Measurements from ENCODE around the gene FAM227A.

Gene FAM227A

DNA sequence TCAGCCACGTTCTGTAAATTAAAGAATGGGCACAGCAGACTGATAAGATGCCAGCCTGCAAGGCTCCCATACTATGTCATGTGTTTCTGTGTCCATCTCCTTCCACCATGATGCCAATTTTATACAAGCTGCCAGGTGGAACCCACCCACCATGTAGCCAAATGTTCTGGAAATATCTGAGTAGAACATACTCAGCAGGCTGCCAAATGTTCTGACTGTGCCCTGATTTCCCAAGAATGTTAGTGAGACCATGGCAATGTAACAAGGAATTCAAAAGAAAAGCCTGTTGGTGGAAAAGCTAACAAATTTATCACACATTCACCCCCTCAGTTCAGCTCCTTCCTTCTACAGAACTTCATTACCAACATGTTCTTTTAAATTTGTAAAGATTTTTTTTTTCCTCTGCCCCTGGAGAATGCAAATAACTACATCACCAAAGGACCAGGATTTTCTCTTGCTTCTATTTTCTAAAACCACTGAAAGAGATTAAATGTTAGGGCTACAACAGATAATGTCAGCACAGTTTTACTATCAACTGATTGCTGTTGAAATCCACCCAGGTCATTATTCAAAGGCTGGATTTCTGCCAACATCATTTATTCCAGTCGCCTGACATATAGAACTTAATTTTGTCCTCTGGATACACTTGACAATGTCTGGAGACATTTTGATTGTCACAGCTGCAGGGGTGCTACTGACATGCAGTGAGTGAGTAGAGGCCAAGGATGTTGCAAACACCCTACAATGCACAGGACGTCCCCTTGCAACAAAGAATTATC is 89.3 kb downstream of the FAM227A start:
- DNase-seq (ENCODE audit: low read depth, low spot score) = no peak
- Histone ChIP-seq H3K4me3 (ENCODE audit: insufficient read length, low read depth) (no peak overlapping the region), H3K9ac (ENCODE audit: insufficient read length, low read depth) (no peak overlapping the region), H3K9me3 (ENCODE audit: insufficient read depth, low read length) (no peaks in the 10 kb centered on the region), H3K36me3 (ENCODE audit: insufficient read depth, insufficient read length, low read length) (peaks cover 3% of the 10 kb centered on the region), H3K27me3 (ENCODE audit: insufficient read depth, insufficient read length) (no peaks in the 10 kb centered on the region), H3K4me1 (ENCODE audit: insufficient read depth, insufficient read length) (no peaks in the 10 kb centered on the region)
- no peak for TF ChIP-seq ZNF274 (IDR thresholded peaks at IDR 0.05; ENCODE audit: low read depth, low read length)
- no peak for TF ChIP-seq SUZ12 (IDR thresholded peaks at IDR 0.05; ENCODE audit: extremely low read depth, insufficient read depth, insufficient read length)
- no peak for TF ChIP-seq YY1 (IDR thresholded peaks at IDR 0.05; ENCODE audit: insufficient read depth, insufficient read length)

GRCh38 chr22:38565441-38565840 is 90.8 kb downstream of the FAM227A start:
- Histone ChIP-seq H3K27me3 (ENCODE audit: insufficient read depth, insufficient read length) (no peaks in the 10 kb centered on the region), H3K9me3 (ENCODE audit: insufficient read depth, low read length) (no peaks in the 10 kb centered on the region), H3K9ac (ENCODE audit: insufficient read length, low read depth) (no peak overlapping the region), H3K4me3 (ENCODE audit: insufficient read length, low read depth) (no peak overlapping the region), H3K4me1 (ENCODE audit: insufficient read depth, insufficient read length) (no peaks in the 10 kb centered on the region), H3K36me3 (ENCODE audit: insufficient read depth, insufficient read length, low read length) (peaks cover 3% of the 10 kb centered on the region)
- no peak for DNase-seq (ENCODE audit: low read depth, low spot score)
- TF ChIP-seq ZNF274 (IDR thresholded peaks at IDR 0.05; ENCODE audit: low read depth, low read length) = no peak
- no peak for TF ChIP-seq SUZ12 (IDR thresholded peaks at IDR 0.05; ENCODE audit: extremely low read depth, insufficient read depth, insufficient read length)
- TF ChIP-seq YY1 (IDR thresholded peaks at IDR 0.05; ENCODE audit: insufficient read depth, insufficient read length) = no peak

GRCh38 chr22:38564669-38565068 is 91.5 kb downstream of the FAM227A start:
- no peak for TF ChIP-seq ZNF274 (IDR thresholded peaks at IDR 0.05; ENCODE audit: low read depth, low read length)
- no peak for DNase-seq (ENCODE audit: low read depth, low spot score)
- Histone ChIP-seq H3K4me1 (ENCODE audit: insufficient read depth, insufficient read length) (no peaks in the 10 kb centered on the region), H3K9me3 (ENCODE audit: insufficient read depth, low read length) (no peaks in the 10 kb centered on the region), H3K4me3 (ENCODE audit: insufficient read length, low read depth) (no peak overlapping the region), H3K27me3 (ENCODE audit: insufficient read depth, insufficient read length) (no peaks in the 10 kb centered on the region), H3K36me3 (ENCODE audit: insufficient read depth, insufficient read length, low read length) (peaks cover 3% of the 10 kb centered on the region), H3K9ac (ENCODE audit: insufficient read length, low read depth) (no peak overlapping the region)

GRCh38 chr22:38554281-38554680 is 101.9 kb downstream of the FAM227A start:
- TF ChIP-seq SUZ12 (IDR thresholded peaks at IDR 0.05; ENCODE audit: extremely low read depth, insufficient read depth, insufficient read length) = no peak
- TF ChIP-seq YY1 (IDR thresholded peaks at IDR 0.05; ENCODE audit: insufficient read depth, insufficient read length) = no peak
- TF ChIP-seq ZNF274 (IDR thresholded peaks at IDR 0.05; ENCODE audit: low read depth, low read length) = no peak
- DNase-seq (ENCODE audit: low read depth, low spot score) = no peak
- H3K27me3 ChIP-seq (ENCODE audit: insufficient read depth, insufficient read length) = no peaks in the 10 kb centered on the region
- no peaks in the 10 kb centered on the region for H3K9me3 ChIP-seq (ENCODE audit: insufficient read depth, low read length)
- H3K4me3 ChIP-seq (ENCODE audit: insufficient read length, low read depth) = no peak overlapping the region
- no peak overlapping the region for H3K9ac ChIP-seq (ENCODE audit: insufficient read length, low read depth)
- H3K36me3 ChIP-seq (ENCODE audit: insufficient read depth, insufficient read length, low read length) = peaks cover 2% of the 10 kb centered on the region
- no peaks in the 10 kb centered on the region for H3K4me1 ChIP-seq (ENCODE audit: insufficient read depth, insufficient read length)

DNA sequence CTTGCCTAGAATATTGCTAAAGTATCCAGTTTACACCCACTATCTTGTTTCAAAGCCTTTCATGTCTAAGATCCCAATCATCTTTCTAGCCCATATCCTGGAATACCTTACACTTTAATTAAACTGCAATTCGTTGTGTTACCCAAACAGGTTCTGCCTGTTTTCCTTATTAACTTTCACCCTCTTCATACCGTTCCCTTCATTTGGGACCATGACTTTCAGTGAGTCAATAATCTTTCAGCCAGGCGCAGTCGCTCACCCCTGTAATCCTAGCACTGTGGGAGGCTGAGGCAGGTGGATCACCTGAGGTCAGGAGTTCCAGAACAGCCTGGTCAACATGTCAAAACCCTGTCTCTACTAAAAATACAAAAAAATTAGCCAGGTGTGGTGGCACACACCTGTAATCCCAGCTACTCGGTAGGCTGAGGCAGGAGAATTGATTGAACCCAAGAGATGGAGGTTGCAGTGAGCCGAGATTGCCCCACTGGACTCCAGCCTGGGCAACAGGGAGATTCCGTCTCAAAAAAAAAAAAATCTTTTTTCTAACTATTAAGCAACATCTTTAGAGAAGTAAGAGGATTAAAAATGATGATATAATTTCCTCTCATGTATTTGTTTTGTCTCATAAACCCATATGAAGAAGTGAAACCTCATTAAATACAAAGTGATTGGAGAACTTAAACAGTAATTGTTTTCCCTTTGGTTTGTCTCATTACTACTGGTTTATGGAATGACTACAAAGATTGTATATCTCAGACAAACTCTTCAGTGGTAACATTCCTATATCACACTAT is 106.9 kb downstream of the FAM227A start:
- Histone ChIP-seq H3K36me3 (ENCODE audit: insufficient read depth, insufficient read length, low read length) (no peaks in the 10 kb centered on the region), H3K27me3 (ENCODE audit: insufficient read depth, insufficient read length) (no peaks in the 10 kb centered on the region), H3K9me3 (ENCODE audit: insufficient read depth, low read length) (peaks cover 2% of the 10 kb centered on the region; the same call in 1 of the 2 replicates), H3K9ac (ENCODE audit: insufficient read length, low read depth) (no peak overlapping the region), H3K4me3 (ENCODE audit: insufficient read length, low read depth) (no peak overlapping the region), H3K4me1 (ENCODE audit: insufficient read depth, insufficient read length) (no peaks in the 10 kb centered on the region)
- no peak for TF ChIP-seq YY1 (IDR thresholded peaks at IDR 0.05; ENCODE audit: insufficient read depth, insufficient read length)
- TF ChIP-seq SUZ12 (IDR thresholded peaks at IDR 0.05; ENCODE audit: extremely low read depth, insufficient read depth, insufficient read length) = no peak
- TF ChIP-seq ZNF274 (IDR thresholded peaks at IDR 0.05; ENCODE audit: low read depth, low read length) = no peak
- DNase-seq (ENCODE audit: low read depth, low spot score) = no peak

DNA sequence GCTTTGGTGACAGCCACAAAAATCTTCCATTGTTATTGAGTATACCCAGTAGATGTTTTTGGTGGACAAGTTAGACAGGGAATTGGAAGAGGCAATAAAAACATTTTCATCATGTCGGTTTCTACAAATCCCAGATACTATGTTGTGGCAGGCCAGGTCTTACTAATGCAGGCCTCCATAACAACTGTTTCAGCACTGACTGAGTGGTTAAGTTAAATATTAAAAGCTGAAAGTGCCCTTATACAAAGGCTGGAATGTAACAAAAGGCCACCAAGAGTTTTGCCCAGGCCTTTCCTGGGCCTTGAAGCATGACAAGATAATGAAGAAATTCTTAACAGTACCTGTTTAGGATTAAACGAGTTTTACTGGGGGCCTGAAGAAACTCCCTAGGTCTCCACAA is 115.5 kb downstream of the FAM227A start:
- Histone ChIP-seq H3K9me3 (ENCODE audit: insufficient read depth, low read length) (peaks cover 4% of the 10 kb centered on the region; the same call in 1 of the 2 replicates), H3K36me3 (ENCODE audit: insufficient read depth, insufficient read length, low read length) (no peaks in the 10 kb centered on the region), H3K4me3 (ENCODE audit: insufficient read length, low read depth) (no peak overlapping the region), H3K9ac (ENCODE audit: insufficient read length, low read depth) (no peak overlapping the region), H3K27me3 (ENCODE audit: insufficient read depth, insufficient read length) (no peaks in the 10 kb centered on the region), H3K4me1 (ENCODE audit: insufficient read depth, insufficient read length) (no peaks in the 10 kb centered on the region)
- TF ChIP-seq SUZ12 (IDR thresholded peaks at IDR 0.05; ENCODE audit: extremely low read depth, insufficient read depth, insufficient read length) (no peak), YY1 (IDR thresholded peaks at IDR 0.05; ENCODE audit: insufficient read depth, insufficient read length) (no peak), ZNF274 (IDR thresholded peaks at IDR 0.05; ENCODE audit: low read depth, low read length) (no peak)
- DNase-seq (ENCODE audit: low read depth, low spot score) = no peak

DNA sequence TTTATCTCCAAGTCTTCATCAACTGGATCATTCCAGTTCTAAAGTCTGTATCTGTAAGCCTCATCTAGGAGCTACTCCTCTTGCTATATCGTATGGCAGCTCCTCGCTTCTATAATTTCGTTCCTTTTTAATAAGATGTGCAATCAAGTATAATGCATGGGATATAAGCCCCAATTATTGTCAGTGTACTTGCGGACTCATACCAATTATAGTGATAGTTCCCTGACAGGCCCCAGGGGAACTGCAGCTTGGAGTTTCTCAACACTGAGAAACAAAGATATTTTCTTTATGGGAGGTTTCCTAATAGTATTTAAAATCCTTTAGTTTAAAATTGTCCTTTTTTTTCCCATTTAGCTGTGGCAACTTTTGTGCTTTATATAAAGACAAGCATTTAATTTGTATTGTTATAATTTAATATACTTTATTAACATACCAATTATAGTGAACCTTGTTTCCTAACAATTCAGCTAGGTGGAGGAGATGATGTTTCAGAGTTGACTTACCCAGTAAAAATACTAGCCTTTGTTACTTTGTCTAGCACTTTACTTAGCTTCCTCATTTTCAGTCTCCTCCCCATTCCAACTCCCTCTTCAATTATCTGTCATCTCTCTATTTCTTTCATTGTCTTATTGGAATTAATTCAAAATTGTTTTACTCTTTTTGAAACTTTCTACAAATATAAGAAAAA is 124.8 kb downstream of the FAM227A start:
- no peaks in the 10 kb centered on the region for H3K9me3 ChIP-seq (ENCODE audit: insufficient read depth, low read length)
- no peak overlapping the region for H3K9ac ChIP-seq (ENCODE audit: insufficient read length, low read depth)
- H3K36me3 ChIP-seq (ENCODE audit: insufficient read depth, insufficient read length, low read length) = no peaks in the 10 kb centered on the region
- no peaks in the 10 kb centered on the region for H3K4me1 ChIP-seq (ENCODE audit: insufficient read depth, insufficient read length)
- no peak for TF ChIP-seq YY1 (IDR thresholded peaks at IDR 0.05; ENCODE audit: insufficient read depth, insufficient read length)
- TF ChIP-seq SUZ12 (IDR thresholded peaks at IDR 0.05; ENCODE audit: extremely low read depth, insufficient read depth, insufficient read length) = no peak
- no peak for TF ChIP-seq ZNF274 (IDR thresholded peaks at IDR 0.05; ENCODE audit: low read depth, low read length)
- no peak for DNase-seq (ENCODE audit: low read depth, low spot score)
- H3K27me3 ChIP-seq (ENCODE audit: insufficient read depth, insufficient read length) = no peaks in the 10 kb centered on the region
- no peak overlapping the region for H3K4me3 ChIP-seq (ENCODE audit: insufficient read length, low read depth)
